Common myeloid progenitor, CD34-positive (primary cell): ENCODE results near the gene ARHGAP22.

Experiments
- CTCF ChIA-PET: fragments of 350-600 bp; sonication (Branson Sonifier 250); formaldehyde crosslinking; loops from one replicate; lab custom pipeline; 2021; ENCODE audit warnings: antibody characterized with exemption; lab: Charles Lee
- POLR2A ChIA-PET: fragments of 350-600 bp; sonication (Branson Sonifier 250); formaldehyde crosslinking; loops from one replicate; lab custom pipeline; 2021; ENCODE audit warnings: antibody characterized with exemption; lab: Charles Lee
- DNase-seq, 3 donors: peaks; one replicate each; pipeline versions ENCODE4 v3.0.0 to v3.0.0-alpha.2; 2013
- H3K27ac ChIP-seq, 2 experiments: 1 replicate in 1 of 2; 2 replicates in 1 of 2; pipeline ENCODE4 v1.7.0; 2013; ENCODE audit warnings: inconsistent platforms in 2 of 2, low read length in 2 of 2, mild to moderate bottlenecking in 2 of 2, low read depth in 1 of 2, moderate library complexity in 1 of 2; ENCODE audit not compliant: severe bottlenecking in 2 of 2, insufficient read depth in 1 of 2, poor library complexity in 1 of 2
- H3K27me3 ChIP-seq, 5 experiments: replicated peaks in 2 of 5; 1 replicate in 3 of 5; 2 replicates in 2 of 5; pipeline versions ENCODE4 v1.6.1 to v1.7.0; 2013; ENCODE audit warnings: low read length in 4 of 5, mild to moderate bottlenecking in 2 of 5, moderate library complexity in 2 of 5, inconsistent platforms in 1 of 5; ENCODE audit not compliant: insufficient read depth in 5 of 5, control insufficient read depth in 4 of 5
- H3K36me3 ChIP-seq, 4 experiments: 1 replicate in 2 of 4; 2 replicates in 2 of 4; pipeline versions ENCODE4 v1.6.1 to v1.7.0; 2013; ENCODE audit warnings: low read length in 3 of 4, control low read depth in 1 of 4, mild to moderate bottlenecking in 1 of 4; ENCODE audit not compliant: control insufficient read depth in 4 of 4, insufficient read depth in 4 of 4
- H3K4me1 ChIP-seq, 4 experiments: 1 replicate in 3 of 4; 2 replicates in 1 of 4; pipeline versions ENCODE4 v1.6.1 to v1.7.1; 2013; ENCODE audit warnings: low read length in 3 of 4, mild to moderate bottlenecking in 3 of 4, control low read depth in 1 of 4, inconsistent platforms in 1 of 4, moderate library complexity in 1 of 4; ENCODE audit not compliant: control insufficient read depth in 4 of 4, insufficient read depth in 4 of 4; ENCODE audit errors: control extremely low read depth in 1 of 4
- H3K4me3 ChIP-seq, 7 experiments: 1 replicate in 4 of 7; 2 replicates in 3 of 7; pipeline versions ENCODE4 v1.5.1 to v1.7.0; 2013; ENCODE audit warnings: mild to moderate bottlenecking in 7 of 7, low read length in 6 of 7, moderate library complexity in 6 of 7, inconsistent platforms in 2 of 7, low read depth in 2 of 7, control low read depth in 1 of 7; ENCODE audit not compliant: insufficient read depth in 4 of 7, control insufficient read depth in 1 of 7; ENCODE audit errors: extremely low read depth in 1 of 7
- H3K9me3 ChIP-seq, 5 experiments: 1 replicate in 4 of 5; 2 replicates in 1 of 5; pipeline versions ENCODE4 v1.6.1 to v1.7.1; 2013; ENCODE audit warnings: low read length in 4 of 5, mild to moderate bottlenecking in 2 of 5, inconsistent platforms in 1 of 5, low read depth in 1 of 5, moderate library complexity in 1 of 5; ENCODE audit not compliant: control insufficient read depth in 4 of 5, insufficient read depth in 2 of 5; ENCODE audit errors: control extremely low read depth in 1 of 5
- WGBS: methylation state at CpG from one replicate; pipeline ENCODE4 v1.1.5; 2013; ENCODE audit not compliant: insufficient coverage; 5-methylcytosine and 5-hydroxymethylcytosine counted together

Gene ARHGAP22

GRCh38 chr10:48456361-48456804 is 148.5 kb downstream of the ARHGAP22 start:
- Histone ChIP-seq H3K4me1 (peaks cover 0 to 85% (median 63%) of the 10 kb centered on the region in 4 experiments), H3K9me3 (peaks cover 0 to 4% (median 0%) of the 10 kb centered on the region in 5 experiments), H3K36me3 (peaks cover 7 to 63% (median 39%) of the 10 kb centered on the region in 4 experiments), H3K27ac (peak overlapping the region in 1 of 2 experiments; percentile 70), H3K4me3 (peak overlapping the region in 4 of 7 experiments; percentile 23 to 49 (median 32)), H3K27me3 (no peaks in the 10 kb centered on the region)
- ChIA-PET POLR2A (interaction anchor here (2.2 kb wide), 1 partner anchor 10 kb away, joined by 6 read pairs; no protein-coding TSS in a partner anchor), CTCF (interaction anchor here (1.5 to 12.0 kb wide), 7 partner anchors 9 to 55 kb away, joined by 4 to 158 read pairs (median 7); no protein-coding TSS in a partner anchor)
- DNase-seq: peak; percentile 70 to 91 (median 89)
- WGBS: 0% methylated on average over 6 of the region's 9 CpGs

- POLR2A ChIA-PET: interaction anchor here (1.7 to 2.2 kb wide), 2 partner anchors 9 to 12 kb away, joined by 3 to 6 read pairs; no protein-coding TSS in a partner anchor
- H3K4me3 ChIP-seq: peak overlapping the region in 3 of 7 experiments; percentile 32 to 49 (median 33)
- 91% methylated on average over 13 of the region's 15 CpGs for WGBS
- no peaks in the 10 kb centered on the region for H3K27me3 ChIP-seq
- no peak for DNase-seq
- peaks cover 0 to 4% (median 0%) of the 10 kb centered on the region in 5 experiments for H3K9me3 ChIP-seq
- H3K27ac ChIP-seq: peak overlapping the region in 1 of 2 experiments; percentile 58
- CTCF ChIA-PET: interaction anchor here (0.8 to 12.0 kb wide), 12 partner anchors 8 to 56 kb away, joined by 4 to 158 read pairs (median 5); no protein-coding TSS in a partner anchor
- H3K4me1 ChIP-seq: peaks cover 0 to 82% (median 65%) of the 10 kb centered on the region in 4 experiments
- H3K36me3 ChIP-seq: peaks cover 8 to 66% (median 46%) of the 10 kb centered on the region in 4 experiments
Observed at GRCh38 chr10:48455392-48456151, 149.3 kb downstream of the ARHGAP22 start.

- peaks cover 8 to 66% (median 47%) of the 10 kb centered on the region in 4 experiments for H3K36me3 ChIP-seq
- H3K4me3 ChIP-seq: no peak overlapping the region
- peaks cover 0 to 1% (median 0%) of the 10 kb centered on the region in 5 experiments for H3K9me3 ChIP-seq
- POLR2A ChIA-PET: interaction anchor here (1.7 kb wide), 1 partner anchor 13 kb away, joined by 3 read pairs; no protein-coding TSS in a partner anchor
- 98% methylated on average over 6 of the region's 11 CpGs for WGBS
- H3K4me1 ChIP-seq: peaks cover 0 to 76% (median 61%) of the 10 kb centered on the region in 4 experiments
- CTCF ChIA-PET: interaction anchor here (0.8 to 12.0 kb wide), 12 partner anchors 8 to 57 kb away, joined by 4 to 158 read pairs (median 5); no protein-coding TSS in a partner anchor
- DNase-seq: no peak
- peak overlapping the region in 1 of 2 experiments; percentile 58 for H3K27ac ChIP-seq
- H3K27me3 ChIP-seq: no peaks in the 10 kb centered on the region
Observed at GRCh38 chr10:48455055-48455391, 149.8 kb downstream of the ARHGAP22 start.

- DNase-seq: no peak
- ChIA-PET CTCF (interaction anchor here (0.8 to 12.0 kb wide), 15 partner anchors 9 to 91 kb away, joined by 3 to 158 read pairs (median 5); no protein-coding TSS in a partner anchor), POLR2A (interaction anchor here (1.7 kb wide), 1 partner anchor 13 kb away, joined by 3 read pairs; no protein-coding TSS in a partner anchor)
- Histone ChIP-seq H3K9me3 (no peaks in the 10 kb centered on the region), H3K27me3 (no peaks in the 10 kb centered on the region), H3K4me1 (peaks cover 0 to 76% (median 55%) of the 10 kb centered on the region in 4 experiments), H3K4me3 (no peak overlapping the region), H3K36me3 (peaks cover 8 to 65% (median 49%) of the 10 kb centered on the region in 4 experiments), H3K27ac (peak overlapping the region in 1 of 2 experiments; percentile 58)
- 97% methylated on average over 5 of the region's 12 CpGs for WGBS
Observed at GRCh38 chr10:48454302-48455054, 150.4 kb downstream of the ARHGAP22 start.

- H3K4me1 ChIP-seq: peaks cover 0 to 76% (median 50%) of the 10 kb centered on the region in 4 experiments
- ChIA-PET CTCF (interaction anchor here (0.6 to 10.5 kb wide), 9 partner anchors 9 to 90 kb away, joined by 3 to 155 read pairs (median 5); no protein-coding TSS in a partner anchor), POLR2A (interaction anchor here (1.2 to 1.7 kb wide), 2 partner anchors 9 to 14 kb away, joined by 3 to 4 read pairs; no protein-coding TSS in a partner anchor)
- WGBS: 92% methylated on average over 17 of the region's 19 CpGs
- H3K9me3 ChIP-seq: no peaks in the 10 kb centered on the region
- peaks cover 8 to 66% (median 55%) of the 10 kb centered on the region in 4 experiments for H3K36me3 ChIP-seq
- no peak overlapping the region for H3K4me3 ChIP-seq
- no peak for DNase-seq
- peak overlapping the region in 1 of 2 experiments; percentile 51 for H3K27ac ChIP-seq
- H3K27me3 ChIP-seq: no peaks in the 10 kb centered on the region
Observed at GRCh38 chr10:48453451-48454301, 151.2 kb downstream of the ARHGAP22 start.
